ENCODE results near the gene NT5DC3.

GRCh38 chr12:103881261-103881660 lies 40.2 kb upstream of the NT5DC3 start:
- TF ChIP-seq HDGF (IDR thresholded peaks at IDR 0.05; ENCODE audit: borderline replicate concordance) (no peak), ARNT (IDR thresholded peaks at IDR 0.05) (no peak), FOXK2 (IDR thresholded peaks at IDR 0.05) (no peak), FOXM1 (IDR thresholded peaks at IDR 0.05; ENCODE audit: borderline replicate concordance) (no peak), BHLHE40 (IDR thresholded peaks at IDR 0.05; ENCODE audit: borderline replicate concordance) (no peak), NFRKB (IDR thresholded peaks at IDR 0.05) (no peak), SP1 (IDR thresholded peaks at IDR 0.05) (no peak)

Measured in HEK293T (cell line).